ENCODE data around the gene SHTN1. TPM values are rescaled to one million over a fixed set of nuclear protein-coding genes. Genes with fewer than 3 reads are reported as not detected.

The SHTN1 gene
- total RNA-seq, 6 donors from 2014 or later: 32.3 to 67.9 (median 37.2) TPM

DNA sequence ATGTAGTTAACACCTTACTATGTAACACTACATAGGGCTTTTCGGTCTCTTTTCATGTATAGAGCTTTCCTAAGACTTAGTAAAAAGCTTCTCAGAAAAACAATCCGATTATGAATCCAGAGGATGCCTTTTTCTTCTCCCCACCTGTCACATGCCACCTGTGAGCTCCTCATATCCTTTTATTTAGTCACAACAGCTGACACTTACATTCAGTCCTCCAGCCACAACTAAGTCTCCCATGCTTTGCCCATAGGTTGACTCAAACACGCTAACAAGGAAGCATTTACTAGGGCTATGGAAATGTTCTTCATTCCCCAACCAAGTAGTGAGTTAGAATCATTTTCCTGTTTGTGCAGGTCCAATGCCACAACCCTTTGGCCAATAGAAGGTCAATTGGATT, 147.8 kb downstream of the SHTN1 start:
- DNase-seq: no peak
- TF ChIP-seq POLR2A (IDR thresholded peaks at IDR 0.05) (no peak), CTCF (IDR thresholded peaks at IDR 0.05) (no peak), POLR2AphosphoS5 (IDR thresholded peaks at IDR 0.05) (no peak), EP300 (IDR thresholded peaks at IDR 0.05) (no peak)
- no peaks in the 10 kb centered on the region for H3K4me1 ChIP-seq
- H3K27me3 ChIP-seq: no peaks in the 10 kb centered on the region
- no peaks in the 10 kb centered on the region for H3K36me3 ChIP-seq
- 90 to 92% methylated on average over 3 of the region's 3 CpGs for WGBS, 2 donors
- H3K9me3 ChIP-seq: no peaks in the 10 kb centered on the region
- no peak for ATAC-seq (ENCODE audit: low FRiP score in 2 of 2)
- no peak overlapping the region for H3K4me3 ChIP-seq
- no peak overlapping the region for H3K27ac ChIP-seq

GRCh38 chr10:116853701-116854100, 151.3 kb downstream of the SHTN1 start:
- ATAC-seq (ENCODE audit: low FRiP score in 2 of 2) (no peak), DNase-seq (no peak)
- WGBS, 2 donors: 77 to 89% methylated on average over 4 of the region's 4 CpGs
- Histone ChIP-seq H3K36me3 (no peaks in the 10 kb centered on the region), H3K4me1 (peaks cover 0 to 16% (median 12%) of the 10 kb centered on the region in 4 donors), H3K4me3 (no peak overlapping the region), H3K27ac (no peak overlapping the region), H3K9me3 (no peaks in the 10 kb centered on the region), H3K27me3 (peaks cover 0 to 5% (median 1%) of the 10 kb centered on the region in 4 donors)
- TF ChIP-seq EP300 (IDR thresholded peaks at IDR 0.05): no peak

DNA sequence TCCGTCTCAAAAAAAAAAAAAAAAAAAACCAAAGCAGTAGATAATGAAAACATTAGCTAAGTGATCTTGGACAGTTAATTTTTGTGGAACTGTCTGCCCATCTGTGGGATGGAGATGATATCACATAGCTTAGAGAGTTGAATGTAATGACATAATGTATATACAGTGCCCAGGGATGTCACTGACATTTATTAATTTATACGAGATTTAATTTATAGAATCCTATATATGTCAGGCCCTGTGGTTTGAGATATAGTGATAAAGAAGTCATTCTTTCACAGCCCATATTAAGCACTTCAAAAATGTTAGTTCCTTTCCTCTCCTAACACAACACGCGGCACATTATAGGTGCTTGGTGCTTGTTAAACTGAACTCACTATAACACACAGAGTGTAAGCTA, 151.7 kb downstream of the SHTN1 start:
- H3K4me3 ChIP-seq: no peak overlapping the region
- peaks cover 0 to 20% (median 14%) of the 10 kb centered on the region in 4 donors for H3K4me1 ChIP-seq
- ATAC-seq (ENCODE audit: low FRiP score in 2 of 2) (no peak), DNase-seq (no peak)
- H3K36me3 ChIP-seq: no peaks in the 10 kb centered on the region
- H3K27ac ChIP-seq: no peak overlapping the region
- no peaks in the 10 kb centered on the region for H3K9me3 ChIP-seq
- WGBS, 2 donors: 93% methylated on average over 4 of the region's 4 CpGs
- H3K27me3 ChIP-seq: peaks cover 0 to 5% (median 1%) of the 10 kb centered on the region in 4 donors
- TF ChIP-seq POLR2AphosphoS5 (IDR thresholded peaks at IDR 0.05) (no peak), CTCF (IDR thresholded peaks at IDR 0.05) (no peak), POLR2A (IDR thresholded peaks at IDR 0.05) (no peak), EP300 (IDR thresholded peaks at IDR 0.05) (no peak)

GRCh38 chr10:116852246-116852645, 152.7 kb downstream of the SHTN1 start:
- Histone ChIP-seq H3K36me3 (no peaks in the 10 kb centered on the region), H3K27ac (no peak overlapping the region), H3K9me3 (no peaks in the 10 kb centered on the region), H3K4me1 (peaks cover 0 to 23% (median 14%) of the 10 kb centered on the region in 4 donors), H3K27me3 (peaks cover 0 to 5% (median 1%) of the 10 kb centered on the region in 4 donors), H3K4me3 (no peak overlapping the region)
- DNase-seq: no peak
- WGBS, 2 donors: 67 to 74% methylated on average over 1 of the region's 1 CpG
- no peak for ATAC-seq (ENCODE audit: low FRiP score in 2 of 2)
- TF ChIP-seq EP300 (IDR thresholded peaks at IDR 0.05) (no peak), POLR2AphosphoS5 (IDR thresholded peaks at IDR 0.05) (no peak), CTCF (IDR thresholded peaks at IDR 0.05) (no peak), POLR2A (IDR thresholded peaks at IDR 0.05) (no peak)

GRCh38 chr10:116850058-116850611, 154.9 kb downstream of the SHTN1 start:
- Histone ChIP-seq H3K4me1 (peaks cover 0 to 23% (median 14%) of the 10 kb centered on the region in 4 donors), H3K27me3 (peaks cover 0 to 5% (median 1%) of the 10 kb centered on the region in 4 donors), H3K9me3 (no peaks in the 10 kb centered on the region), H3K36me3 (no peaks in the 10 kb centered on the region), H3K4me3 (peak overlapping the region; percentile 42 to 73 (median 65)), H3K27ac (peak overlapping the region in 2 of 4 donors; percentile 56 to 76)
- 34 to 57% methylated on average over 7 to 10 of the region's 10 CpGs for WGBS, 2 donors
- no peak for TF ChIP-seq POLR2A (IDR thresholded peaks at IDR 0.05)
- no peak for TF ChIP-seq EP300 (IDR thresholded peaks at IDR 0.05)
- no peak for TF ChIP-seq CTCF (IDR thresholded peaks at IDR 0.05)
- TF ChIP-seq POLR2AphosphoS5 (IDR thresholded peaks at IDR 0.05): no peak
- DNase-seq: no peak
- ATAC-seq (ENCODE audit: low FRiP score in 2 of 2): peak in 1 of 2 donors; percentile 35
